Lung microvascular endothelial cell (primary cell): ENCODE results near the gene ADGRL4. TPM values are rescaled to one million over a fixed set of nuclear protein-coding genes. Genes with fewer than 3 reads are reported as not detected.
"Not testable (repeated sequence)": the region's sequence is repeated elsewhere in the genome, so short reads cannot be mapped to it uniquely, and the experiment has no call there.

Experiments
- DNase-seq, 2 donors: peaks; one replicate each; pipeline versions ENCODE4 v3.0.0 to v3.0.0-alpha.2; 2010; ENCODE audit warnings: low read depth in 2 of 2
- total RNA-seq: library from RNA; depleted of rRNA; stranded (reverse); fragments of >200 nt; gene quantifications from 2 replicates; pipeline ENCODE4 v1.2.1, GENCODE V29; 2014

ADGRL4 gene
- total RNA-seq, 1 donor from 2014 or later: 77.8 TPM

DNA sequence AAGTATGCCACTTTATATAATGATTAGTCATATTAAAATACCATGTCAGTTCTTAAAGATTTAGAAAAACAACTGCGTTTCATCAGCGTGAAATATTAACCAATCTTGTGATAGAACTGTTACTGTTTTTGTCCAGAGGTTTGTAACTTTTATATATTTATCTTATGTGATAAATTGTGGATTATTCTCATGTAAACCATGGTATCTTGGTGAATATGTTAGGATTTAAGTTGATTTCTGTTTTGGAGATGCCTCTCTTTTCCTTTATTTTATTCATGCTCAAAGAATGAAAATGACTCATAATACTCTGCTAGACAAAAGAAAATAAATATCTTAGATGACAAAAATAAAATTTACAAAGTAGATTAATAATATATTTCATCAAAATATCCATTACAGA, 88.4 kb downstream of the ADGRL4 start:
- DNase-seq: no peak

DNA sequence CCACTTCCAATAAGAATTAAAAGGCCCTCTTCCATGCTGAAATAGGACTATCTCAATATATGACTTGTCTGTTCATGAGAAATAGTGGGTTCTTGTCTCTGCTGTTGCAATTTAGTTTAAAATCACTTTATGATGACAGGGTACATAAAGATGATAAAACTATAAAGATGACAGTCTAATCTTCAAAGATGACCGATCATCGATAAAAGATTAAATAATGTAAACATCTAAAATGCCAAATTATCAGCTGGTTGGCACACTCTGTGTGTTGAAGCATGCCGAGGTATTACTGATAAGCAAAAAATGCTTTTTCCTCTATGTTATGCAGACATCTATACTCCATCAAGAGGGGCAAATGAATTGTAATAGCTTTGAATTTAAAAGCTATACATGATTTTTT, 89.5 kb downstream of the ADGRL4 start:
- no peak for DNase-seq

DNA sequence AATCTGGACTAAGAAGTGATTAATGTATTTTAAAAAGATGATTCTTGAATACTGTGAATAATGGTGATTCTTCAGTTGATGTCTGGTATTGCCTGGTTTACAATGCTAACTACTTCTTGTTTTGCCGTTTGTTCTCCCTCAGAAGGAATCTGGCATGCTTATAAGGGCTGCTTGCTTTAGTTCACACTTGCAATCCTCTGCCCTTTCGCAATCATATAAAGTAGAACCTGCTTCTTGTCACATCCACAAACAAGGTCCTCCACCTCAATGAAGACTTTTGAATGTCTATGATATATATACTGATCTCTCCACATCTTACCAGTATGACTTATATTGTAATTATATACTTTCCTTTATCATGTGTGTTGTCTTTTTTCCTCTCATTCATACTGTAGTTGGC, 92.6 kb downstream of the ADGRL4 start:
- DNase-seq: no peak

DNA sequence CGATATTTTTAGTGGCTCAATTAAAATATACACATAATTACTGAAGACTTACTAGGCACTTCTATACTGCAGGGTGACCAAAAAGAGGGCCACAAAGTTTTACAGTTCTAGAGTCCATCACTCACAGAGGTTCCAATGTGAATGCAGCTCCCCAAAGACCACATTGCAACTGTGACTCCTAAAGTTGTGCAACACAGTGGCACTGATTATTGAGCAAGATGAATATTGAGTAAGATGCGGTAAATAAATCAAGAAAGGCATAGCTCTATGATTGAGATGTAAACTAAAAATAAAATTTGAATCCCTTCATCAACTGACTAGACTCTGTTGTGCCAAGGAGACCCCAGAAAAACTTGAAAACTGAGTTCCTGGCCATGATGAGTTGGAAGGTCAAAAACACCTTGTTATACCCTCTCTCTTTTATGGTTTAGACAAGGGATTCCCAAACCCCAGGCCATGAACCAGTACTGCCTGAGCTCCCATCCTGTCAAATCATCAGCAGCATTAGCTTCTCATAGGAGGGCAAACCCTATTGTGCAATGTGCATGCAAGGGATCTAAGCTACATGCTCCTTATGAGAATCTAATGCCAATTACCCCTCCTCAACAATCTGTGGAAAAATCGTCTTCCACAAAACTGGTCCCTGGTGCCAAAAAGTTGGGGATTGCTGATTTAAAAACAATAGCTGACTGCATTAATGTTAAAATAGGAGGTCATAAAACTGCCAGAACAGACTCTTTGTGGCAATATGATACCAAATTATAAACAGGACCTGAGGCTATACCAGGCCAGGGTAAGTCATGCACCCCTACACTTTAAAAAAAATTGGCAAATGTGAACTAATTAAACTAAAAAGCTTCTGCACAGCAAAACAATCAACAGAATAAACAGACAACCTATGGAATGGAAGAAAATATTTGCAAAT, 94.3 kb downstream of the ADGRL4 start:
- DNase-seq: no peak

GRCh38 chr1:78902641-78903040, 103.9 kb downstream of the ADGRL4 start:
- DNase-seq: no peak

DNA sequence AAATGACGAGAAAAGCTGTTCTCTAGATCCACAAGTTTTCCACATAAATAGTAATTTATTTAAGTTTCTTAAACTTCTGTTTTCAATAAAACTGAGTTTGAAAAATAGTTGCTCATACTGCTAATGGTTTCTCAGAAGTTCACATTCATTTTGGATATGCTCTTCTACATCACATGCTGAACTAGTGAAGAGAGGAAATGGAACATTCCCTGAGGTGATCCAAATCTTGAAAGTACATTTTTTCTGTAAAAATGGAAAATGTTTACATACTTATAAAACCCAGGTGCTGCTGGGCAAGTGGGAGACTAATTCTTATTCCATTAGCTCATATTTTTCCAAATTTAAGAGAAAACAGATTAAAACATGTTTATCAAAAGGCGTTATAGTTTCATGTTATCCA, 111.7 kb downstream of the ADGRL4 start:
- no peak for DNase-seq

- DNase-seq: no peak
These were observed 114.2 kb downstream of the ADGRL4 start for GRCh38 chr1:78892260-78892840.

GRCh38 chr1:78887458-78887857, 119.1 kb downstream of the ADGRL4 start:
- no peak for DNase-seq

- peak; percentile 7 to 8 for DNase-seq
These were observed 121.7 kb downstream of the ADGRL4 start for GRCh38 chr1:78884685-78885452.

DNA sequence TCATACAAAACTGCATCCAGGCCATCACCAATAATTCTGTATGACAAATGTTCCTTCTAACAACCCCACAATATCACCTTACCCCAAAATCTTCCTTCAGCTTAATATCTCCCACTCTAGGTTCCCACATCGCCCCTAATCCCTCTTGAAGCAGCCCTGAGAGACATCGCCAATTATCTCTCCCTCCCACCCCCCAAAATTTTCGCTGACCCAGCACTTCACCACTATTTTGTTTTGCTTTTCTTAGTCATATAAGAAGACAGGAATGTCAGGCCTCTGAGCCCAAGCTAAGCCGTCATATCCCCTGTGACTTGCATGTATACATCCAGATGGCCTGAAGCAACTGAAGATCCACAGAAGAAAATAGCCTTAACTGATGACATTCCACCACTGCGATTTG, 126.3 kb downstream of the ADGRL4 start:
- DNase-seq: no peak

GRCh38 chr1:78875986-78876385, 130.5 kb downstream of the ADGRL4 start:
- DNase-seq: not testable (repeated sequence)

- peak in 1 of 2 donors; percentile 64 for DNase-seq
These were observed 133.7 kb downstream of the ADGRL4 start for GRCh38 chr1:78872801-78873200.

DNA sequence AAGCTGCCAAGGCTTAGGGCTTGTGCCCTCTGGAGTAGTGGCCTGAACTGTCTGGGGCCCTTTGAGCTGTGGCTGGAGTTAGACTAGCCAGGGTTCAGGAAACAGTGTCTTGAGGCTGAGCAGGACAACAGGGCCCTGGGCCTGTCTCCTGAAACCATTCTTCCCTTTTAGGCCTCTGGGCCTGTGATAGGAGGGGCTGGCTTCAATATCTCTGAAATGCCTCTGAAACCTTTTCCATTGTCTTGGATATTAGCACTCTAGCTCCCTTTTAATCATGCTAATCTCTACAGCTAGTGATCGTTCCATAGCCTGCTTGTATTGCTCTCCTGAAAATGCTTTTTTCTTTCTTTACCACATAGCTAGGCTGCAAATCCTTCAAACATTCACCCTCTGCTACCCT, 135.3 kb downstream of the ADGRL4 start:
- DNase-seq: no peak

DNA sequence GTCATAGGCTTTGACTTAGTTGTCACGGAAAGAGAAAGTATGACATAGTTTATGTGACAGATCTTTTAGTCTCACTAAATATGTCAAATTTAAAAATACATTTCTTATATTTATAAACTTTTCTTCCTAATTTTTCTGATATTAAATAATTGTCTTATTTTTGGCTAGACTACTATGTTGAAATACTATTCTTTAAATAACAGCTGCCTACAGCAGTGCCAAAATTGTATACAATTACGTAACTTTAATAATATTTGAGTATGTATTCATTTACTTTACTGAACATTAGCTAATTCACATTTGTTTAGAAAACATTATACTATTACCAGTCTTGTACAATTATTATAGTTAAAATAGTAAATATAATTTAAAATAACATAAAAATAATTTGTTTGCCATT, 137.4 kb downstream of the ADGRL4 start:
- no peak for DNase-seq

DNA sequence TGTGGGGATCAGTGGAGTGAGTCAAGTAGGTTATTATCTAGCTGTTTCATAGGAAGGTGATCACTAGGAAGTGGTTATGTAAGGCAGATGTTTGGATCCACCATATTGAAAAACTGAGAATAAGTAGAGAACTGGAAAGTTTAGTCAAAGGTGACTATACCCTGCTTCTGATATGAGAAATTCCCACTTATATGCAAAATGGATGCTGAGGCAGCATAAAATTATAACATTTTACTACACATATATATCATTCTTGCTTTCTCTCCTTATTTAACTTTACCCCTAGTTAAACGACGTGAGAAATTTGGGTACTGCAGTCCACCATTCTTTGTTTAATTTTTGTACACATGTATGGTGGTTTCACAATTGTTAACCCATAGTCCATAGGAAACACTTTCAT, 142.4 kb downstream of the ADGRL4 start:
- no peak for DNase-seq

DNA sequence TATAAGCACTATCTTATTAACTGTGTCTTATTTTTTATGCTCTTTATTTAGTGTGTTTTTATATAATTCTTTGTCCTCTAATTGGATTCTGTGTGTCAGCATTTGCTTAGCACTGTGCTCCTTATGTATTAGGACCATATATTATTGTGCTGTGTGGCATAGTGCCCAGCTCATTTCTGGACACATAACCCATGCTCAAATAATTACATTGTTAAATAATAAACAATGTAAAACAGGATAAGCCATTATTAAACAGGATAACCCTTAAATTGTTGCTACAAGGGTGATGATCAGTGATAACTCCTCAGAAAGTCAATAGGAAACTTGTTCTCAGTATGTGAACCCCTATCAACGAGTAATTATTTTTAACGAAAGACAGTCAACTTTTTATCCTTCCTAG, 150.4 kb downstream of the ADGRL4 start:
- DNase-seq: peak in 1 of 2 donors; percentile 21

DNA sequence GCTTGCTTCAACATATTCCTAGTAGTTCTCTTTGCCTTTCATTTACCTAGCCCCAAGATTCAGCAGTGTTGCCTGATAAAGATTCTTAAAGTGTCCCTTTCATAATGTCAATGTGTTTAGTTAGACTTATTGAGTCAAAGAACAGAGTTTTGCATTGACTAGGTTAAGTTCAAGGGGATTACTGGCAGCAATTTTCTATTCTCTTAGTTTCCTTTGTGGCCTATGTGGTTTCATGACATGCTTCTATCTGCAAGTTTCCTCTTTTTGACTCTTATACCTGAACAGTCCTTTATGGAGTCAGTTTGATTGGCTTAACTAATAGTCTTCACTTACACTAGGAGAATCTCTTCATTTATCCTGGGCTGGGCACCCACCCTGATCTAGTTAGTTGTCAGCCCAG, 151.3 kb downstream of the ADGRL4 start:
- DNase-seq: no peak

- no peak for DNase-seq
These were observed 152.0 kb downstream of the ADGRL4 start for GRCh38 chr1:78854556-78854955.

DNA sequence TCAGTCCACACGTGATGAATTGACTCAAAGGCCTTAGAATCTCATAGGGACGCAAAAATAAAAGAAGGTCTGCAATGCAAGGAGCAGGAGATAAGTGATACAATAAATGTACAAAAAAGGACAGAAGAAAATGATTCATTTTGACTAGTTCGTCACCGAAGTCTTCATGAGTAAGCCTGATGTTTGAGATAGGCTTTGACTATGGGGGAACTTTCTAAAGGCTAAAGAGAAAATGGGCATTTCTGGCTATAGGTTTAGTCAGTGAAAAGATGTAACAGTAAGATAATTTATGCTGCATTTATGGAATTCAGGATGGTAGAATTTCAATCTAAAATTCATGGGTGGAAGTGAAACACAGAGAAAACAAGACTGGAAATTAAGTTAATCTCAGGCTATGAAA, 163.0 kb downstream of the ADGRL4 start:
- peak in 1 of 2 donors; percentile 4 for DNase-seq

DNA sequence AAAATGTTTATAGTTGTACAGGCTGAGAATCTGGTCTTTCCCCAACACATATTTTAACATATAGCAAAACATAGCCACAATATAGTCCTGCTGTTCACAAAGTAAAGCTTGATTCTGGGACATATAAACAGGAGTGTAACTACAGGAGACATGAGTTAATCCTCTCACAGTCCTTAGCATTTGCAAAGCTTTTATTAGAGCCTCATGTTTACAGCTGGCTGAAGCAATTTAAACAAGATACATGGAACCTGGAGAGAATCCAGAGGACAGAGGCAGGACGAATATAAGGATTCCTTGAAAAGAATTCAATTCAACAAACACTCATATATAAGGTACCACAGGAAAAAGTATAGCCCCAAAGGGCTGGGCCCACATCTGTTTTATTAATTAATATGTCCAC, 163.4 kb downstream of the ADGRL4 start:
- no peak for DNase-seq

DNA sequence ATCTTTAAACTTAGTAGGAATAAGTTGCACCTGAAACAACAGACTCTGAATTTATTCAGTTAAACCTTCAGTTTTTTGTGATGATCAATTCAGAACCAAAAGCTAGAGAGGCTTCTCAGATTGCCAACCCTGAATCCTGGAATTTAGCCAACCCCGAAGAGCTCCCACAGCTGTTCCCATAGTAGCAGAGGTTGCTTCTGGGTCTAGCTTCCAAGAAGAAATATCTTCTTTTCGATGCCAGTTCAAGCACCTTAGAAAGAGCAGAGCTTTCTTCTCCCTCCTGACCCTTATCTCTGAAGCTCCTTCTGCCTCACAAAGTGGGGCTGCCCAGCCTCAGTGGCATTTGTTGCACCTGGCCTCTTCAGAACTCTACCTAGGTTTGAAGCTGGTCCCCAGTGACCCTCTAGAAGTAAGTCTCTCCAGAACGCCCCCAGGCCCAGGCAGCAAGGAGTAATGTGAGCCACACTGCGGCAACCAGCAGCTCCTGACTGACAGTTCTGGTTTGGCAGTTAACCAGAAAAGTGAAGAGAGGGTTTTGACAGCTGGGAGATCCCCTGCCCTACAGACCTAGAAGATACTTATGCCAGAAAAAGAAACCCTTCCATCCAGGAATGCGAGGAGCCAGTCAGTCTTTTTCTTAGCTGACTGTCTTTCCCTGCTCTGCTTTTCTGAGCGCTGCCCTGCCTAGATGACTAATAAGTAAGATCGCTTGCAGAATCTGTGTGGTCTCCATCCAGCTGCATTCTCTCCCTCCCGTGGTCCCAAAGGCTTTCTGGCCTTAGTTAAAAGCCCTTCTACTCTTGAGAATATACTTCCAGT, 165.9 kb downstream of the ADGRL4 start:
- peak in 1 of 2 donors; percentile 52 for DNase-seq
